Lower leg skin (tissue), 3 donors: ENCODE results near the gene PLCG2.

Source experiments
- CTCF ChIP-seq, 3 donors: fragments of 450-650 bp; IDR thresholded peaks; one replicate each; pipeline ENCODE4 v1.5.1; 2016; ENCODE audit warnings: antibody characterized with exemption in 3 of 3, mild to moderate bottlenecking in 3 of 3, moderate library complexity in 2 of 3
- POLR2A ChIP-seq, 2 donors: fragments of 450-650 bp; IDR thresholded peaks; one replicate each; pipeline ENCODE4 v1.6.1; 2016 to 2017; ENCODE audit warnings: antibody characterized with exemption in 2 of 2, mild to moderate bottlenecking in 1 of 2, moderate library complexity in 1 of 2

GRCh38 chr16:81746566-81746965 is 32.5 kb upstream of the PLCG2 start:
- TF ChIP-seq CTCF (IDR thresholded peaks at IDR 0.05) (no peak), POLR2A (IDR thresholded peaks at IDR 0.05) (no peak)
